MCF 10A (cell line): Measurements from ENCODE around the gene DPH1. TPM values are rescaled to one million over a fixed set of nuclear protein-coding genes. Genes with fewer than 3 reads are reported as not detected.

Experiments
- BruUV-seq: library from RNA; stranded (reverse); fragments of 400-500 nt; replicated peaks from 2 replicates; lab custom pipeline; 2021; lab: Mats Ljungman, UMichigan
- CTCF ChIA-PET: fragments of 300-600 bp; sonication (Branson Sonifier 250); formaldehyde crosslinking; extraction: SDS; loops from one replicate; lab custom pipeline; 2021; ENCODE audit warnings: antibody characterized with exemption, inconsistent platforms; lab: Yijun Ruan, JAX
- POLR2A ChIA-PET: fragments of 300-600, 350-650 bp; sonication (Branson Sonifier 250); formaldehyde crosslinking; extraction: SDS; loops from one replicate; lab custom pipeline; 2020; ENCODE audit warnings: antibody characterized with exemption, inconsistent platforms; lab: Yijun Ruan, JAX
- DNase-seq: peaks from one replicate; pipeline ENCODE4 v3.0.0-alpha.2; 2018; ENCODE audit not compliant: unreplicated experiment
- H3K27ac Mint-ChIP-seq: one replicate; pipeline ENCODE4 v1.8.0; 2022; ENCODE audit warnings: mild to moderate bottlenecking, low read depth, mixed read lengths; ENCODE audit not compliant: unreplicated experiment
- H3K27me3 Mint-ChIP-seq: one replicate; pipeline ENCODE4 v1.8.0; 2022; ENCODE audit warnings: mixed read lengths; ENCODE audit not compliant: insufficient read depth, unreplicated experiment
- H3K36me3 Mint-ChIP-seq: one replicate; pipeline ENCODE4 v1.8.0; 2022; ENCODE audit warnings: mild to moderate bottlenecking, moderate library complexity, mixed read lengths; ENCODE audit not compliant: insufficient read depth, unreplicated experiment
- H3K4me1 Mint-ChIP-seq: one replicate; pipeline ENCODE4 v1.8.0; 2022; ENCODE audit warnings: mixed read lengths; ENCODE audit not compliant: insufficient read depth, unreplicated experiment
- H3K4me3 Mint-ChIP-seq: one replicate; pipeline ENCODE4 v1.8.0; 2022; ENCODE audit warnings: mild to moderate bottlenecking, moderate library complexity, mixed read lengths; ENCODE audit not compliant: unreplicated experiment
- H3K9me3 Mint-ChIP-seq: one replicate; pipeline ENCODE4 v1.8.0; 2022; ENCODE audit warnings: mixed read lengths; ENCODE audit not compliant: unreplicated experiment
- CTCF ChIP-seq: fragments of 200-600 bp; IDR thresholded peaks from one replicate; pipeline ENCODE4 v1.8.0; 2022; ENCODE audit warnings: antibody characterized with exemption, mild to moderate bottlenecking; ENCODE audit not compliant: unreplicated experiment
- intact Hi-C: fragments of 100-400 bp; cut with micrococcal nuclease; formaldehyde crosslinking; loops from 2 replicates; pipeline ENCODE4 v1.14.1; 2022
- total RNA-seq: library from RNA; stranded (reverse); gene quantifications from 2 replicates; pipeline ENCODE4 v1.2.3, GENCODE V29; 2022

Gene DPH1
- total RNA-seq, 1 experiment from 2014 or later, result 45.2 TPM

- POLR2A ChIA-PET, result no interaction called here
- H3K9me3 Mint-ChIP-seq, result no peaks in the 10 kb centered on the region
- no peak for DNase-seq
- intact Hi-C loops, result no loop called here
- H3K27ac Mint-ChIP-seq, result no peak overlapping the region
- CTCF ChIA-PET, result interaction anchor here (0.6 kb wide), 1 partner anchor 10 kb away, joined by 3 read pairs; no protein-coding TSS in a partner anchor
- BruUV-seq, result no TSS peak
- peaks cover 17% of the 10 kb centered on the region for H3K4me1 Mint-ChIP-seq
- TF ChIP-seq CTCF, result no peak
- H3K27me3 Mint-ChIP-seq, result no peaks in the 10 kb centered on the region
- peaks cover 16% of the 10 kb centered on the region for H3K36me3 Mint-ChIP-seq
- no peak overlapping the region for H3K4me3 Mint-ChIP-seq
These were observed 59.1 kb downstream of the DPH1 start for GRCh38 chr17:2089021-2089422.

GRCh38 chr17:2090210-2090641 lies 60.3 kb downstream of the DPH1 start:
- Mint-ChIP-seq H3K27me3 (no peaks in the 10 kb centered on the region), H3K4me1 (peaks cover 6% of the 10 kb centered on the region), H3K9me3 (no peaks in the 10 kb centered on the region), H3K4me3 (no peak overlapping the region), H3K27ac (no peak overlapping the region), H3K36me3 (peaks cover 16% of the 10 kb centered on the region)
- no TSS peak for BruUV-seq
- no peak for TF ChIP-seq CTCF
- intact Hi-C loops, result no loop called here
- ChIA-PET CTCF (interaction anchor here (0.6 to 1.0 kb wide), 3 partner anchors 8 to 32 kb away, joined by 3 read pairs; no protein-coding TSS in a partner anchor), POLR2A (no interaction called here)
- DNase-seq, result no peak

- TF ChIP-seq CTCF, result no peak
- Mint-ChIP-seq H3K4me3 (no peak overlapping the region), H3K27ac (no peak overlapping the region), H3K27me3 (no peaks in the 10 kb centered on the region), H3K4me1 (peaks cover 6% of the 10 kb centered on the region), H3K9me3 (no peaks in the 10 kb centered on the region), H3K36me3 (peaks cover 16% of the 10 kb centered on the region)
- ChIA-PET CTCF (interaction anchor here (0.6 to 1.0 kb wide), 4 partner anchors 9 to 186 kb away, joined by 3 to 5 read pairs (median 3); no protein-coding TSS in a partner anchor), POLR2A (interaction anchor here (1.7 kb wide), 1 partner anchor 8 kb away, joined by 3 read pairs; no protein-coding TSS in a partner anchor)
- peak; percentile 54 for DNase-seq
- intact Hi-C loops, result no loop called here
- BruUV-seq, result no TSS peak
These were observed 61.0 kb downstream of the DPH1 start for GRCh38 chr17:2090804-2091534.

GRCh38 chr17:2092253-2092652 lies 62.3 kb downstream of the DPH1 start:
- no peaks in the 10 kb centered on the region for H3K9me3 Mint-ChIP-seq
- no peak overlapping the region for H3K27ac Mint-ChIP-seq
- H3K4me3 Mint-ChIP-seq, result no peak overlapping the region
- ChIA-PET CTCF (interaction anchor here (1.9 kb wide), 1 partner anchor 153 kb away, joined by 6 read pairs; no protein-coding TSS in a partner anchor), POLR2A (interaction anchor here (1.7 kb wide), 1 partner anchor 10 kb away, joined by 3 read pairs; no protein-coding TSS in a partner anchor)
- BruUV-seq, result no TSS peak
- intact Hi-C loops, result no loop called here
- DNase-seq, result no peak
- TF ChIP-seq CTCF, result no peak
- no peaks in the 10 kb centered on the region for H3K27me3 Mint-ChIP-seq
- H3K36me3 Mint-ChIP-seq, result peaks cover 15% of the 10 kb centered on the region
- peaks cover 6% of the 10 kb centered on the region for H3K4me1 Mint-ChIP-seq
